Activated naive CD8-positive, alpha-beta T cell treated with anti-CD3 and anti-CD28 coated beads, Interleukin-2, amount 50 U/mL, for 24 hours (primary cell): ENCODE data around the gene ASAP2.
"Not testable (repeated sequence)": the region's sequence is repeated elsewhere in the genome, so short reads cannot be mapped to it uniquely, and the experiment has no call there.

ENCODE experiments used
- ATAC-seq: fragments of 150-1000 bp; cut with Tn5 transposase; one replicate; pipeline ENCODE4 v1.10.0; 2021
- DNase-seq: peaks from one replicate; pipeline ENCODE4 v3.0.0; 2021
- H3K27ac Mint-ChIP-seq: one replicate; pipeline ENCODE4 v1.8.0; 2021; ENCODE audit warnings: mild to moderate bottlenecking, mixed read lengths
- H3K27me3 Mint-ChIP-seq: one replicate; pipeline ENCODE4 v1.8.0; 2021; ENCODE audit warnings: mixed read lengths
- H3K36me3 Mint-ChIP-seq: one replicate; pipeline ENCODE4 v1.8.0; 2021; ENCODE audit warnings: low read depth, mixed read lengths
- H3K4me1 Mint-ChIP-seq: one replicate; pipeline ENCODE4 v1.8.0; 2021; ENCODE audit warnings: mixed read lengths
- H3K4me3 Mint-ChIP-seq: one replicate; pipeline ENCODE4 v1.8.0; 2021; ENCODE audit warnings: mild to moderate bottlenecking, moderate library complexity, mixed read lengths
- H3K9me3 Mint-ChIP-seq: one replicate; pipeline ENCODE4 v1.8.0; 2021; ENCODE audit warnings: mixed read lengths

ASAP2 gene

GRCh38 chr2:9255416-9255815 is 48.8 kb downstream of the ASAP2 start:
- Mint-ChIP-seq H3K4me3 (no peak overlapping the region), H3K27me3 (peaks cover 3% of the 10 kb centered on the region), H3K27ac (no peak overlapping the region), H3K9me3 (no peaks in the 10 kb centered on the region), H3K36me3 (no peaks in the 10 kb centered on the region), H3K4me1 (no peaks in the 10 kb centered on the region)
- ATAC-seq (no peak), DNase-seq (no peak)

- no peaks in the 10 kb centered on the region for H3K27me3 Mint-ChIP-seq
These were observed 49.5 kb downstream of the ASAP2 start for GRCh38 chr2:9256147-9256546.

GRCh38 chr2:9256570-9257043 is 50.0 kb downstream of the ASAP2 start:
- Mint-ChIP-seq H3K27ac (no peak overlapping the region), H3K36me3 (no peaks in the 10 kb centered on the region), H3K9me3 (no peaks in the 10 kb centered on the region), H3K4me1 (no peaks in the 10 kb centered on the region), H3K27me3 (no peaks in the 10 kb centered on the region), H3K4me3 (no peak overlapping the region)
- no peak for DNase-seq
- ATAC-seq: no peak

More at GRCh38 chr2:9256147-9256546, 49.5 kb downstream of the ASAP2 start:
- no peaks in the 10 kb centered on the region for H3K36me3 Mint-ChIP-seq
- H3K27ac Mint-ChIP-seq: no peak overlapping the region
- no peaks in the 10 kb centered on the region for H3K4me1 Mint-ChIP-seq
- H3K4me3 Mint-ChIP-seq: no peak overlapping the region
- H3K9me3 Mint-ChIP-seq: no peaks in the 10 kb centered on the region
- ATAC-seq (no peak), DNase-seq (no peak)

DNA sequence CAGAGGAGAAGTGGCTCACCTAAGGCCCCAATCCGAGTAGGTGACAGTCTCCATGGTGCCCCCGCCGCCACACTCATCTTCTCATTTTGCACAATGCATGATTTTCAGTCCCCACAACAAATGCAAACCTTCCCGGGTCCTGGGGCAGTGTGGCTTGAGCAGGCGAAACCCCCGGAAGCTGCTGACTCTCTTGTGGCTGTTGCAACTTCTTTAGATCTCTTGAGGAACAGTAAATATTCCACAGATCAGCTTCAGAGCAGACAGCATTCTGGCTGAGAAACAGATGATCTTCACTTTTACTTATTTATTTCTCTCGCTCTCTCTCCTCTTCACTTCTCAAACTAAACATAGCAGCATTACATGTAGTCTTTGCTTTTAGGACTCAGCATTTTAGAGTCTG is 51.9 kb downstream of the ASAP2 start:
- no peaks in the 10 kb centered on the region for H3K4me1 Mint-ChIP-seq
- ATAC-seq (no peak), DNase-seq (no peak)
- H3K36me3 Mint-ChIP-seq: no peaks in the 10 kb centered on the region
- peaks cover 3% of the 10 kb centered on the region for H3K27me3 Mint-ChIP-seq
- H3K4me3 Mint-ChIP-seq: no peak overlapping the region
- no peaks in the 10 kb centered on the region for H3K9me3 Mint-ChIP-seq
- H3K27ac Mint-ChIP-seq: no peak overlapping the region

GRCh38 chr2:9258953-9259399 is 52.4 kb downstream of the ASAP2 start:
- Mint-ChIP-seq H3K4me1 (no peaks in the 10 kb centered on the region), H3K4me3 (no peak overlapping the region), H3K27me3 (peaks cover 7% of the 10 kb centered on the region), H3K9me3 (no peaks in the 10 kb centered on the region), H3K36me3 (no peaks in the 10 kb centered on the region), H3K27ac (no peak overlapping the region)
- DNase-seq (no peak), ATAC-seq (no peak)

- H3K27me3 Mint-ChIP-seq: peaks cover 7% of the 10 kb centered on the region
- no peak for DNase-seq
These were observed 53.9 kb downstream of the ASAP2 start for GRCh38 chr2:9260464-9260918.

DNA sequence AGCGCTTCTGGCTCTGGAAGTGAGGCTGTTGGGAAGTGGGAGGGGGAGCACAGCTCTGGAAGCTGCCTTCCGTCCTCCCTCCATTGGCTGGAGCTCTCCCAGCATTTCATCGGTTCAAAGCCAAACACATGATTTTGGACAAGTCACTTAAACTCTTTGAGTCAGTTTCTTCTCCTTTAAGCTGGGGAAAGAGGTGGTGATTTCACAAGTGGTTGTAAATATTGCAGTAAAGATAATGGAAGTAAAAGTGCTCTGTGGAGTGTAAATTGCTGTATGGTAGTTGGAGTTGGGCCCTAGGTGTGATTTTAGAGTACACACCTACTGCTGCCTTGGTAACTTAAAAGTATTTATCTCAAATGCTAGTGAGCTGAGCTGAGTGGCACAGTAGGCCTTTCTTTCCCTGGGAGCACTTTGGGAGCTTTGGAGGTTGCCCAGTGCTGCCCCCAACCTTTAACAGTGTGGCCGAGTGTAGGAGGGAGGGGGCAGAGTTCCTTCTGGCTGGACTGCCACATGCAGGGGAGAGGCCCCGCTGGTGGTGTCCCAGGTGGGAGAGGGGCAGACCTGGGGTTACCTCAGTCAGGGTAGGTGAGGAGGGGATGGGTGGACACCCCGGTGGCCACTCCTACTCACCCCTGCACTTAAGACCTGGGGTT is 54.7 kb downstream of the ASAP2 start:
- Mint-ChIP-seq H3K4me1 (no peaks in the 10 kb centered on the region), H3K27me3 (peaks cover 7% of the 10 kb centered on the region), H3K27ac (no peak overlapping the region), H3K9me3 (no peaks in the 10 kb centered on the region), H3K36me3 (no peaks in the 10 kb centered on the region), H3K4me3 (no peak overlapping the region)
- no peak for DNase-seq
- no peak for ATAC-seq

More at GRCh38 chr2:9260464-9260918, 53.9 kb downstream of the ASAP2 start:
- H3K9me3 Mint-ChIP-seq: no peaks in the 10 kb centered on the region
- ATAC-seq: no peak
- no peak overlapping the region for H3K4me3 Mint-ChIP-seq
- H3K27ac Mint-ChIP-seq: no peak overlapping the region
- H3K36me3 Mint-ChIP-seq: no peaks in the 10 kb centered on the region
- no peaks in the 10 kb centered on the region for H3K4me1 Mint-ChIP-seq

- no peak overlapping the region for H3K4me3 Mint-ChIP-seq
- H3K27me3 Mint-ChIP-seq: peaks cover 7% of the 10 kb centered on the region
- H3K27ac Mint-ChIP-seq: no peak overlapping the region
- H3K4me1 Mint-ChIP-seq: no peaks in the 10 kb centered on the region
- no peaks in the 10 kb centered on the region for H3K36me3 Mint-ChIP-seq
- H3K9me3 Mint-ChIP-seq: no peaks in the 10 kb centered on the region
- ATAC-seq (no peak), DNase-seq (no peak)
These were observed 56.1 kb downstream of the ASAP2 start for GRCh38 chr2:9262671-9263171.

- H3K27ac Mint-ChIP-seq: no peak overlapping the region
These were observed 56.8 kb downstream of the ASAP2 start for GRCh38 chr2:9263428-9263827.

GRCh38 chr2:9264301-9264700 is 57.7 kb downstream of the ASAP2 start:
- Mint-ChIP-seq H3K27me3 (peaks cover 10% of the 10 kb centered on the region), H3K9me3 (no peaks in the 10 kb centered on the region), H3K27ac (no peak overlapping the region), H3K4me1 (no peaks in the 10 kb centered on the region), H3K4me3 (no peak overlapping the region), H3K36me3 (no peaks in the 10 kb centered on the region)
- DNase-seq (no peak), ATAC-seq (no peak)

More at GRCh38 chr2:9263428-9263827, 56.8 kb downstream of the ASAP2 start:
- Mint-ChIP-seq H3K4me1 (no peaks in the 10 kb centered on the region), H3K9me3 (no peaks in the 10 kb centered on the region), H3K4me3 (no peak overlapping the region), H3K36me3 (no peaks in the 10 kb centered on the region), H3K27me3 (peaks cover 10% of the 10 kb centered on the region)
- ATAC-seq (no peak), DNase-seq (no peak)

GRCh38 chr2:9266711-9267110 is 60.1 kb downstream of the ASAP2 start:
- H3K36me3 Mint-ChIP-seq: no peaks in the 10 kb centered on the region
- peaks cover 10% of the 10 kb centered on the region for H3K27me3 Mint-ChIP-seq
- no peak for ATAC-seq
- no peak overlapping the region for H3K27ac Mint-ChIP-seq
- no peak overlapping the region for H3K4me3 Mint-ChIP-seq
- no peaks in the 10 kb centered on the region for H3K4me1 Mint-ChIP-seq
- DNase-seq: no peak
- H3K9me3 Mint-ChIP-seq: no peaks in the 10 kb centered on the region

DNA sequence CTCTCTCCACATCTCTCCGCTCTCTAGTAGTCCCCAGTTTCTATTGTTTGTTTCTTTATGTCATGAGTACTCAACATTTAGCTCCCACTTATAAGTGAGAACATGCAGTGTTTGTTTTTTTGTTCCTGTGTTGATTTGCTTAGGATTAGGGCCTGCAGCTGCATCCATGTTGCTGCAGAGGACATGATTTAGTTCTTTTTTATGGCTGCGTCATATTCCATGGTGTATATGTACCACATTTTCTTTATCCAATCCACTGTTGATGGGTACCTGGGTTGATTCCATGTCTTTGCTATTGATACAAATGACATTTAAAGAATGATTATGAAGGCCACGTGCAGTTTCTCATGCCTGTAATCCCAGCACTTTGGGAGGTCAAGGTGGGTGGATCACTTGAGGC is 60.7 kb downstream of the ASAP2 start:
- H3K27ac Mint-ChIP-seq, H3K4me3 Mint-ChIP-seq: not testable (repeated sequence)

GRCh38 chr2:9268301-9269080 is 61.9 kb downstream of the ASAP2 start:
- H3K36me3 Mint-ChIP-seq: no peaks in the 10 kb centered on the region
- H3K27ac Mint-ChIP-seq: no peak overlapping the region
- no peaks in the 10 kb centered on the region for H3K4me1 Mint-ChIP-seq
- ATAC-seq (no peak), DNase-seq (no peak)
- H3K9me3 Mint-ChIP-seq: no peaks in the 10 kb centered on the region
- peaks cover 9% of the 10 kb centered on the region for H3K27me3 Mint-ChIP-seq
- no peak overlapping the region for H3K4me3 Mint-ChIP-seq

More for the DNA sequence above, 60.7 kb downstream of the ASAP2 start:
- H3K27me3 Mint-ChIP-seq: peaks cover 11% of the 10 kb centered on the region
- H3K36me3 Mint-ChIP-seq, H3K9me3 Mint-ChIP-seq, DNase-seq, ATAC-seq, H3K4me1 Mint-ChIP-seq: not testable (repeated sequence)

DNA sequence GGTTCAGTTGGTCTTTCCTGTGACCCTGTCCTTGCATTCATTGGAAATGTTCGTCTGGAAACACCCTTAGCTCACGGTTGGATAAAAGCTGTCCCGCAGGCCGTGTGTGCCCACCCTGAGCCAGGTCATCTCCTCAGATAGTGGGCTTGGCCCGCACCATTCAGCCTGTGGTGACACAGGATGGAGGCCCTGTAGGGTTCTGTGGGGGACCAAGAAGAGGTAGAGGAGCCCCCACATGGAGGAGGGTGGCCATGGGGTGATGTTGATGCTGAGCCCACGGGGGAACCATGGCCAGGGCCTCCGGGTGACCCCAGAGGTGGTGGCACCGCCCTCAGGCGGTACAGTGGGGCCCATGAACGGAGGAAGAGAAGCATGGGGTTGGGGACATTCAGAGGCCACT is 62.7 kb downstream of the ASAP2 start:
- H3K27me3 Mint-ChIP-seq: peaks cover 5% of the 10 kb centered on the region
- no peak overlapping the region for H3K27ac Mint-ChIP-seq
- ATAC-seq: no peak
- DNase-seq: no peak
- no peaks in the 10 kb centered on the region for H3K36me3 Mint-ChIP-seq
- no peaks in the 10 kb centered on the region for H3K4me1 Mint-ChIP-seq
- no peak overlapping the region for H3K4me3 Mint-ChIP-seq
- H3K9me3 Mint-ChIP-seq: no peaks in the 10 kb centered on the region
